CD4-positive, alpha-beta T cell treated with Interferon gamma for 1 hour (primary cell): ENCODE results near the gene EPAS1.
"Not testable (repeated sequence)": the region's sequence is repeated elsewhere in the genome, so short reads cannot be mapped to it uniquely, and the experiment has no call there.

Experiments
- DNase-seq: peaks from one replicate; pipeline ENCODE4 v3.0.0-alpha.2; 2020

EPAS1 gene

DNA sequence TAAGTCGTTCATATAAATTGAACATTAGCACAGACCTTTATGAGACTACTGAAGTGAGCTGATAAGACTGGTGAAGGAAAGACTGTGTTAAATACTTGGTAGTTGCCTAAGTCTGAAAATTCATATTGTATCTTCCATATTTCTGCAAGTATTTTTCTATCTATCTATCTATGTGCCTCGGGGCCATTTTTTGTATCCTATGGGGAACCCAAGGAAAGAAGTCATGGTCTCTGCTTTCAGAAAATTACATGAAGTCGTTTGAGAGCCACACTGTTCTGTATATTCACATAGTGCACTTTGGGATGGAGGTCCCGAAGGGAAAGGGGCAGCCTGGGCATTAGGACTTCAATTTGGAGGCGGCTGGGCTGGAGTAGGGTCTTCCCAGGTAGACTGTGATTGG is 89.6 kb downstream of the EPAS1 start:
- no peak for DNase-seq

DNA sequence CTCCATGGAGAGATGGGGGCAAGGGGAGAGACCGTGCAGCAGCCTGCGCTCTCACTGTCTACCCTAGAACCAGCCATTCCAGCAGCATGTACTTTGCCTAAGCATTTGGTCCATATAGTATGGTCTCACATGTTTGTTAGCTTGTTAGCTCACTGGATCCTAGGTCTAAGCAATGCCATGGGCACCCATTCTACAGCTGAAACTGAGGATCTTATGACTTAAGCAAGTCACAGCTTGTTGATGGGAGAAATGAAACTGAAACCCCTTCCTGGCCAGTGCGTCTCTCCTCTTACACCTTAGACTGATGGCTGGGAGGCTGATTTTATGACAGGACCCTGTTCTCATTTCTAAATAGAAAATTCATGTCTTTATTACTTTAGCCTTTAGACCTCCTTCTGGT is 90.1 kb downstream of the EPAS1 start:
- no peak for DNase-seq

DNA sequence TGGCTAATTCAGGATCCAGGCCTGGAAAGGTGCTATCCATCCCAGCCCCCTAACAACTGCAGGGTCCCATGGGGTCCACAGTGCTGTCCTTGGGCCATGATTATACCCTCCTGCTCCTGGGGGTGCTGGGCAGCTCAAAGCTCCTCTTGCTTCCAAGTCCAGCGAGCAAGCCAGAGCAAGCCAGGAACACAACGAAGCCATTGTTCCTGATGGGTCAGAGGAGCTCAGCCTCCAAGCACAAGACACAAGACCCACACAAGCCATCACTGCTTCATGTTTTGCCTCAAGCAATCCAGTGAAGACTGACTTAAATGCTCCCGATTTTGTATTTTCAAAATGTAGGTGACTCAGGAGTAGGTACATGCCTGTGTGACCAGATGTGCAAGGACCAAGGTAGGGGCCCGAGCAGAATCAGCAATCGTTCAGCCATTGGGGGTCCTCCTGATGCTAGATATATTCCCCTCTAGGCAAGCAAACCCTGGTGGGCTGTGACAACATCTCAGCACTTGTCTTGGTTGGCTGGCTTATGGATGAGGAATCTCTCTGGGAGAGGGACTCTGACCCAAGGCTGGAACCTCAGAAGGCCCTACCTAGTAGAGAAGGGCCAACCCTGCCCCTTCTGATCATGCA is 90.8 kb downstream of the EPAS1 start:
- DNase-seq, result no peak

DNA sequence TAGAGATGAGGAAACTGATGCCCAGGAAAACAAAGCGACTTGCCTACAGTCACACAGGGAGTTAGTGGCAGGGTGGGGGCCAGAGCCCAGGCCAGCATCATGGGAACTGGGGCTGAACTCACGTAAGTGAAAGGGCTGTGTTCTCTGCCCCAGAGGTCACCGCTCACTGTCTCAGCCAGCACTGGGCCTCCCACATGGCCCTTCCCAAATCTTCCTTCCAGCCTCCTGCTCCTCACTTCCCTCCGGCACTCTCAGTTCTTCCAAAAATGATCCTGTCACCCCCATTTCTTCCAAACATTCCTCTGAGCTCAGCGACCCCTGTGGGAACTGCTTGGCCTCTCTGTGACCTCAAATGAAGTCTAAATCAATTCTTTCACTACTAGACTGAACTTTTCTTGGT is 91.7 kb downstream of the EPAS1 start:
- DNase-seq, result no peak

DNA sequence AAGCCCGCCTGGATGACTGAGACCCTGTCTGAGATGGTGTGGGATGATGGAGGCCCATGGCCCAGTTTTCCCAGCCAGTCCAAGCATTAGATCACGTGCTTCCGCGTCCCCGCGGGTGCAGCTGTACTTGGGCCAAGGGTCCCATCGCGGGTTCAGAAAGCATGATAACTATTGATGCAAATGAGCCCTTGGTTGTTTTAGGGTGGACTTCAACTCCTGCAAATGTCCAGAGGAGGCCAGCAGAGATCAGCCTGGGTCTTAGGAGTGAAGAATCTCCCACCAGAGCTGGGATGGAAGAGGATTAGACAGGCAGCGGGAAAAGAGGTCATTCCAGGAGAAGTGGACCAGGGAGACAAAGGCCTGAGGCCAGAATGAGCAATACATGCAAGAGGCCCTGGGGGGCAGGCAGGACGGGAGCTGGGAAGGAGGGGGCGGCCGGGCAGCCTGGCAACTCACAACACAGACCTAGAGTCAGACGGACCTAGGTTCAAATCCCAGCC is 92.3 kb downstream of the EPAS1 start:
- DNase-seq, result no peak

DNA sequence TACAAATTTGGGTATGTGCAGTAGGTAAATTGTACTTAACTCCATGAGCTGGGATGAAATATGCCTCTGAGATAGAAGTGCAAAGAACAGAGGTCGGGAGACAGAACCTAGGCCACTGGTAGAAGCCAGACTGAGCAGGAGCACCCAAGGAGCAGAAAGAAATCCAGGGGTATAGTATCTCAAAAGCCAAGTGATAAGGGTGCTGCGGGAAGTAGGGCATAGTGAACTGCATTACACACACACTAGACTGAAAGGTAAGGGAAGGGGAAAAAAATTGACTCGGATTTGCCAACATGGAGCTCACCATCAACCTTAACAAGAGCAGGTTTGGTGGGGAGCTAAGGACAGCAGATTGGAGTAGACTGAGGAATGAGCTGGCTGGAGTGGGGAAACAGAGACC is 92.8 kb downstream of the EPAS1 start:
- DNase-seq, result no peak

DNA sequence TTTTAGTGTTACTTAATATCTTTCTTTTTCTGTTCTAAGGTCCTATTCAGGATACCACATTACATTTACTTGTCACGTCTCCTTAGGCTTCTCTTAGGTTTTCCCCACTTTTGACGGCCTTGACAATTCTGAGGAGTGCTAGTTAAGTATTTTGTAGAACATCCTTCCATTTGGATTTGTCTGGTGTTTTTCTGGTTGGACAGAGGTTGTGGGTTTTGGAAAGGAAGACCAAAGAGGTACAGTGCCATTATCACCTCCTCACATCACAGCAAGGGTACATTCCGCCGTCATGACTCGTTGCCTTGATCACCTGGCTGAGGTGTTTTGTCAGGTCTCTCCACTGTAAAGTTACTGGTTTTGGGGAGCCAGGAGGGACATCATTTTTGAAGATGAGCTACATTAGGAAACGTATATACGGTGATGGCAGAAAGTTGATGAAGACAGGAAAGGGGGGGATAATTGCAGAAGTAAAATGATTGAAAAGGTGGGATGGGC is 93.7 kb downstream of the EPAS1 start:
- DNase-seq, result no peak

DNA sequence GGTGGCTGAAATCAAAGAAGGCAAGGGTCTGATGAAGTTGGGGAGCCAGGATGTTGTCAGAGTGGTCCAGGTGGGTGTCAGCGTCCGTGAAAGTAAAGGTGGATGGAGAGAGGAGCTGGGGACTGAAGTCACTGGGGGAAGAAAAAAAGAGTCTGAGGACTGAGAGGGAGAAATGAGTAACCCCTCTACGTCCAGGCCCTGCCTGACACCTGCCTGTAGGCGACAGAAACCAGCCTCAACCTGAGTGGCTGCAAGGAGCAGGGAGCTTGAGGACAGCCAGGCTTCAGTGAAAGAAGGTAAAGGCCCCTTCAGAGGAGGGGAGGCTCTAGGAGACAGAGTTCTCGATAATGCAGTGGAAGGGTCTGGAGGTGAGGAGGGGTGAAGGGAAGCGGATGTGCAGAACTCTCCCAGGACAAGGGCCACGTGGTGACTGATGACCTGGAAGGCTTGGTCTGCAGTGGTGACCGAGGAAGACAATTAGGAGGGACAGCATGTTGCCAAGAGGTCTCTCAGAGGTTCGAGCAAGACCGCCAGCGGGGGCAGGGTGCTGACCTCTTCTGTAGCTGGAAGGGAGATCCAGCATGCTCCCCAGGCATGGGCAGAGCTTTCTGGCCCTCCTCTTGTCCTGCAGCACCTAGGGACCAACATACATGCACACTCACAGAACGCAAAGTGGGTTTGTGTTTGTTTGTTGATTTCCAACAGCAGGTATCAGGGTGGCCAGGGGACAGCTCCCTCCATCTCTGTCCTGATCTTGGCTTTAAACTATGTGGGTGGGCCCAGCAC is 95.5 kb downstream of the EPAS1 start:
- no peak for DNase-seq

DNA sequence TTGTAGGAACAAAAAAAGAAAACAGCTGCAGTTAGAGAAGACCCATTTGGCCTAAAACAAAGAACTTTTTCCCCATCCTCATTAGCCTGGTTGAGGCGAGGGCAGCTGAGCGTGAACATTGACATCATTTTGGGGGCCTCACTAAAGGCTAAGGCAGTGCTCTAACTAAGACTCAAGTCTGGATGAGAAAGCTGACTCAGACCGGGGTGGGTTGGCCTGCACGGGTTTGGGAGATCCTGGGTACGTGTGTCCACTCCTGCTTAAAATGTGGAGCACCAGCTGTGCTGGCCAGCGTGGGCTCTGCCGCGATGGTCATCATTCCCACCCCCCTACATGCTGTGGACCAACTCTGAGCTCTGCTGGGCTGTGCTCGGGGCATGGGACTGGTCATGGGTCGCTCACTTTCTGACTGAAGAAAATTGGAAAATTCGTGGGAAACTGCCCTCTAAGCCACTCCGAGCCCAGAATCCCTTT is 96.2 kb downstream of the EPAS1 start:
- no peak for DNase-seq

DNA sequence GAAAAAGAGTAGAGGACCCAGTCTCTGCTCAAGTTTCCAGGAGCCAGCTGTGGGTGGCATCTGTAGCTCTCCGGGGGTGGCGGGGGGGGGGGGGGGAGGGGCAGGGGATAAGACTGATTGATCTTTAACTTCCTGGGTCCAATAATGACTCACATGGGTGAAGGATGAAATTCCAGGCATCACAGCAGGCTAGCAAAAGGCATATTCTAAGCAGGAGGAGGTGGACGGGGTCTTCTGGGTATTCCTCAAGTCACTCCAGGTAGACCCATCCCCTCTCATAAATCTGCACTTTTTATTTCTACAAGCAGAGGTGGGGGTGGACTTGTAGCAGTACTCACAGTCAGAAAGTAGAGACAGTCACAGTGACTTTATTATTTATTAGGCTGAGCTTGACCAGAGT is 96.7 kb downstream of the EPAS1 start:
- DNase-seq, result no peak

DNA sequence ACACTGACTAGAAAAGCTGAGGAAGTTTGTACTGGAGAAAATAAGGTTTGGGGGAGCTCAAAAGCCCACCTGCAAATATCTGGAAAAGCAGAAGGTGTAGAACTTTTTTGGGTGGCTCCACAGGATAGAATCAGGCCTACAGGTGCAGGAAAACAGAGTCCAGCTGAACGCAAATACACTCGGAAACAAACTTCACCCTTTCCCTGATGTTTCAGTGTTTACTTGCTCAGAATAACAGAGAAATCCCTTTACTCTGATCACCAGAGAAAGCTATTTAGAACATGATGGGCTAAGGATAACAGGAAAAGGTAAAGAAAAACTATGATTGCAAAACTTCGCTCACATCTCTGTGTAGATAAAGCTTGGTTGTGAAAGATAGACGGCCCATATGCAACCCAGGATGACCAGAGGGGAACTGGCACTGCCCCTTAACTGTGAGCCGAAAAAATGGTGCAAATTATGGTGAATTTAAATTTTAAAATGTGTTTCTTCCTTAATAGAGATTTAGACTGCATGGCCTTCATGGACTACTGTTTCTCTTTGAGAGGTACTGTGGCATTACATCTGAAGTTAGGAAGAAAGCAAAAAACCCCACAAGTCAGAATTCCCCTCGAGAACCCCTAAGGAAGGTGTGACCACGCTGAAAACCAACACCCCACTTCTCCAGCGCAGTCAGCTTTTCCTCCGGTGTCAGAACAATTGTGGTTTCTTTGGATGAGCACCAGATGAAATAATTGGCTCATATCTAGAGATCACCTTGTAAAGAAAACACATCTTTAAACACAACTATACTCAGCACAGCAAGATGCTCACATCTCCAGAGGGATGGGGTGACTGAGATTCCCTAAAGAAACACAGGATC is 97.7 kb downstream of the EPAS1 start:
- DNase-seq, result no peak

DNA sequence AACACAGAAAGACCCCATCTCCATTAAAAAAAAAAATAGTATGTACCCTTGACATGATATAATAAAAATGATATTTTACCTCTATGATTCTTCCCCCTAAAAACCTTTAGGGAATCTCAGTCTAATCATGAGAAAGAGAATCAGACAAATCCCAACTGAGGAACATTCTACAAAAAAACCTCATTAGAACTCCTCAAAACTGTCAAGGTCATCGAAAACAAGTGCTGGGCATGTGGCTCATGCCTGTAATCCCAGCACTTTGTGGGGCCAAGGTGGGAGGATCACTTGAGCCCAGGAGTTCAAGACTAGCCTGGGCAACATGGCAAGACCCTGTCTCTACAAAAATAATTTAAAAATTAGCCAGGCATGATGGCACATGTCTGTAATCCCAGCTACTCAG is 98.5 kb downstream of the EPAS1 start:
- DNase-seq, result not testable (repeated sequence)

DNA sequence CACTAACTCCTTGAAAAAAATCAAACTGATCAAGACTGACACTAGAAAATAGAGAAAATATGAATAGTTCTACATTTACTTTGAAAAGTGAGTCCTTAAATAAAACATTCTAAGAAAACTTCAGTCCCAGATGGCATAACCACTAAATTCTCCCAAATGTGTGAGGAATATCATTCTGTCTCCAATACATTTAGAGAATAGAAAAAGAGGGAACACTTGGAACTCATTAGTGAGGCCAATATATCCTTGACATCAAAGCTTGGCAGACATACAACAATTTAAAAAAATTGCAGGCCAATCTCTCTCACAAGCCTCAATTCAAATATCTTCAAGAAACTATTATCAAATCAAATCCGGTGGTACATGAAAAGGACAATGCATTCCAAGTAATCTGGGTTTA is 102.8 kb downstream of the EPAS1 start:
- no peak for DNase-seq

DNA sequence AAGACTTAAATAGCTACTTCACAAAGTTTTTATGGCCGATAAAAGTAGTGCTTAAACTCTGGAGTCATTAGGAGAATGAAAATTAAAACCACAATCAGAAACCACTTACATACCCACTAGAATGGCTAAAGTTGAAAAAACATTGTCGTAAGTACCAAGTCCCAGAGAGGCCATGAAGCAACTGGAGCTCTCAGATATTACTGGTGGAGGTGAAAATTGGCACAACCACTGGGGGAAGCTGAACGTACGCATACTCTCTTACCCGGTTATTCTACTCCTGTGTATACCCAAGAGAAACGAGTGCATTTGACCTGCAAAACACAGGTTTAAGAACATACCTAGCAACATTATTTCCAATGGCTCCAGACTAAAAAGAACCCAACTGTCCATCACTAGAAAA is 105.7 kb downstream of the EPAS1 start:
- no peak for DNase-seq

DNA sequence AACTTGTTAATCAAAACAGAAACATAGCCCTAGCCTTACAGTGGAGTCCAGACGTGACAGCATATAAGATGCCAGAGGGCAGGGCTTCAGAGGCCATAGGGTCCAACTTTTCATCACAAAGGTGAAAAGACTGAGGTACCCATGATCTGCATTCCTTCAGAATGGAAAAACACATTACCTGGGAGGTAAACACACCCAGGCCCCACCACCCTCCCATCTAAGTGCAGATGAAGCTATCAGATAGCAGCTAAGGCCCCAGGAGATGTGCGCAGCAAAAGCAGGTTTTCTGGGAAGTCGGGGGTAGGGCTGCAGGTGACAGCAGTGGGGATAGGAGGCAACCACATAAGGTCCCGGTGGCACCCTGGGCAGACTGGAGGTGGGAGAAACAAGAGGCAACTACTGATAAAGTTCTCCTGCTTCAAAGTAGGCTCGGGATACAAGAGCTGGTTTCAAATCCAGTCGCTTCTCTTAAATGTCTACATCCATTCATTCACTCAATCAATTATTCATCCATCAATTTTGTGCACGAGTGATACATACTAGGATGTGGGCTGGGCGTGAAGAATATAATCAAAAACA is 107.1 kb downstream of the EPAS1 start:
- no peak for DNase-seq

DNA sequence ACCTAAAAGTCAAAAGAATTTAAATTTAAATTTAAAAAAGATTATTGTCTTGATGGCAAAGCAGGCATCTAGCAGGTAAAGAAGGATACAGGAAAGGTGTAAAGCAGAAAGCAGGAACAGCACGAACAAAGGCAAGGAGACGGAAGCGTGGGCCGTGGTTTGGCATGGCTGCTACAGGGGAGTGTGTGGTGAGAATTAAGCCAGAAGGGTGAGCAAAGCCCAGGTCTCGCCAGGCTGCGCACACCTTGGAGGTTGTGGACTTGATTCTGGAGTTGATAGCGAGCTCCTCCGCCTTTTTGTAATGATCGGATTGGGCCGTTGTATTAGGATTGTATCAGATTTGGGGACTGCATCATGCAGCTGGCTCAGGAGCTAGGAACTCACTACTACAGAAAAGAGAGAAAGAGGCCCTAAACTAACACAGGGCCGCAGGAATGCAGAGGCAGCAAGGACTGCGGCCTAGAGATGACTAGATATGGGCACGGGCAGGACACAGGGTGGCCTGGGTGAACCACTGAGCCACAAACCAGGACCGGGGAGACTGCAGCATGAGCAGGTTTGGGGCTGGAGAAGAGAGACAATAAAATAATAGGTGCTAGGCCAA is 110.7 kb downstream of the EPAS1 start:
- no peak for DNase-seq

DNA sequence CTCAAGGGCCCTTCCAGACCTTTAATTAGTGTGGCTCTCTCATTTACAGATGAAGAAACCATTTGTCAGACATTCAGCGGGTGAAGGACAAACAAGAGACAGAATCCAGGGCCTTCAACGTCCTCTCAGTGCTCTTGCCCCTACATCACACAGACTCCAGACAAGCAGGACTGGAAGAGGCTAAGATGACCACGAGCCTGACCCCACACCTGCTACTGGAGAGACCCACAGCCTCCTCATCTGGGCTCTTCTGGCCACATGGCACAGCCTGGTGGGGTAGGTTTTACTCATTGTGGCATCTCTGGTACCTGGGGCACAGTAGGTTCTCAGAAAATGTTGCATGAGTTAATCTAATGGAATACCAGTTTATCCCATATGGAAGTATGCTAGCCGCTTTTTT is 112.5 kb downstream of the EPAS1 start:
- no peak for DNase-seq

DNA sequence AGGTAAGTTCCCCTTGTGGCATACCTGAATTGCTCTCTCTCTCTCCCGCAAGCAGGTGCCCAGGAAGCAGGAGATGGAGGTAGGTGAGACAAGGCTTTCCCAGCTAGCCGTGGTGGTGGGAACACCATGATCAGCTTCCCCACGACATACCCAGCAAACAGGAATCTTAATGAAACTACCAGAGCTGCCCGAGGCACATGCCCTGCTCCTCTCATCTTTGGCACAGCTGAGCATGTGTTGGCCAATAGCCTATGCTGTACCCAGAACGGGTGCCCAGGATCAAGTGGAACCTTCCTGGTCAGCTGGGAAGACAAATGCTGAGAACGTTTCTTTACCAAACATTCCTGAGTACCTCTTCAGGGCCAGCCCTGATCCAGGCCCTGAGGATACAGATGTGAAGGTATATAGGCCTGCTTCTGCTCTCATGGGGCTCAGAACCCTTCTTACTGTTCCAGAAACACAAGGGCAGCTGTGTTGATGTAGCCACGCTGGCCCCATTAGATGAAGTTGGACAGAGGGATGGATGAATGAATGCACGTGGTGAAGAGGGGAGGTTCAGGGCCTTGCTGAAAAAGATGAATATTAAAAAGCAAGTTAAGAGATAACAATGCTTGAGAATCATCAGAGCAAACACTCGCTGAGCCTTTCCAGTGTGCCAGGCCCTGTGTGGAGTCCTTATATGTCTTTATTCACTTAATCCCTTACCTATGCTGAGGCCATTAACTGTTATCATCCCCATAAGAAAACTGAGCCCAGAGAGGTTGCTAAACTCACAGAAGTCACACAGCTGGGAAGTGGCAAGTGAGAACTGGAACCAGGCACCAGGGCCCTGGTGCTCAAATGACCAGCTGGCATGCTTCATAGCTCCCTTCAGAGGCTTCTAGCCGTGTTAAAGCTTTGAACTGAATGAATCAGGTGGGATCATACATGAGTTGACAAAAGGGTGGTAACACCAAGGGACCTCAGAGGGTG is 113.4 kb downstream of the EPAS1 start:
- DNase-seq, result no peak

DNA sequence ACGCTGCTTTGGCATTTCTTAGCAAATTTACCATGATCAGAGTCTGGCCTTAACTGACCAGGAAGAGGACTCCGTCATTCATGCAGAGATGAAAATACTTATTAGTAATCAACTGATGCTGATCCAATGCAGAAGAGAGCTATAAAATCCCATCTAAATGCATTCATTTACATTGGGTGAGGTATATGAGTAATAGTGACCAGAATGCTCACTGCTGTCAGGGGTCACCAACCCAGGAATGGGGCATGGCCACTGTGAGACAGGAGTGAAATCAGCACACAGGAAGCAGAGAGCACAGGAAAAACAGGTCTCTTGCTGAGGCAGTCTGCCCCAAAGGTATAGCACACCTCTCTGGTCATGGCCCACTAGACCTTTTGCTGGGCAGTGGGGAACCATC is 114.0 kb downstream of the EPAS1 start:
- DNase-seq, result no peak

DNA sequence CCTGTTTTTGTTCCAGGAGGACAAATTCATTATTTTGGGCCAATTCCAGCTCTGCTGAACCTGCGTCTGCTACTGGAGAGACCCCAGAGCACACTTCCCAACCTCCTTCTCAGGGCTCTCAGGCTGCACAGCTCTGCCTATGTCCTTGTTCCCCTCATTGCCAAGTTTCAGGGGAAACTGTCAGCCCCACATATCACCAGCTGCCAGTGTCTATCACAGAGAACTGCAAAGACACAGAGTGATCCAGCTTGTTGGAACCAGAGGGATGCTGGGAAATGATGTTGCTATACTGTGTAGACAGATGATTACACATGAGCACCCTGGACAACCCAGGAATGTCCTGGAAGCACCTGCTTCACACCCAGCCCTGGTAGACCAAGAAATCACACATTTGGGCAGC is 114.8 kb downstream of the EPAS1 start:
- no peak for DNase-seq

DNA sequence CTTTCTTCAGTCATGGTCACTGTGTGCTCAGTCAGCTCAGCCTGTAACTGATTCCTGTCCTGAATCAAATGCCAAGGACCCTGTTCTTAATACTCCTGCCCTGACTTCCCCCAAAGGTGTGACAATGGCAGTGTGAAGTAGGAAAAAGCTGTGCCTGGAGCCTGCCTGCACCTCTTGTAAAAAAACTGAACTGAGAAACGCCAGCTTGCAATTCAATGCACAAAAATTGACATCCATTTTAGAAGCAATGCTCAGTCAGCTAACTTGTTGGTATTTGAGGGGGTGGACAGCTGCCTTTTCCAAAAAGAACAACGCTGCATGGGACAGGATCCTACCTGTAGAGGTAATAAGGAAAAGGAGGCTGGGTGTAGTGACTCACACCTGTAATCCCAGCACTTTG is 115.9 kb downstream of the EPAS1 start:
- DNase-seq, result no peak
